ENCODE data around the gene PLXDC1.

The PLXDC1 gene

DNA sequence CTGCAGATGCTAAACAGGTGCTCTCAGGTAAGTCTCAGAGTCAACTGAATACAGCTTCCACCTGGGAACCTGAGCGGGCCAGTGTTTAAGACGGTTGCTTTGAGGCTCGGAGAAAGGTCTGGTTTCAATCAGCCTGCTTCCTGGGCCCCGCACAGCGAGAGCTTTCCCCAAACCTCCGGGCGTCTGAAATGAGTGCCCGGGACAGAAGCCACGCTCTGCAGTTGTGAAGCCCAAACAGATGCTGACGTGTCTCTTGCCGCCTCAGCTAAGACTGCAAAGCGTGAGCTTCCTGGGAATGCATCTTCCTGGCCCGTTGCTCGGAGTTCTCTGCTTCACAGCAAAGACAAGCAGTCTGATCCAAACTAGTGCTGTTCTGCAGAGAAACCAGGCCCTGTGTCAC is 36.7 kb downstream of the PLXDC1 start:
- Histone ChIP-seq H3K27me3 (ENCODE audit: insufficient read depth, insufficient read length) (peaks cover 2% of the 10 kb centered on the region), H3K9me3 (ENCODE audit: insufficient read depth, low read length) (no peaks in the 10 kb centered on the region), H3K4me3 (ENCODE audit: insufficient read length, low read depth) (no peak overlapping the region), H3K36me3 (ENCODE audit: insufficient read depth, insufficient read length, low read length) (no peaks in the 10 kb centered on the region), H3K9ac (ENCODE audit: insufficient read length, low read depth) (no peak overlapping the region), H3K4me1 (ENCODE audit: insufficient read depth, insufficient read length) (peaks cover 10% of the 10 kb centered on the region)
- TF ChIP-seq ZNF274 (IDR thresholded peaks at IDR 0.05; ENCODE audit: low read depth, low read length) (no peak), SUZ12 (IDR thresholded peaks at IDR 0.05; ENCODE audit: extremely low read depth, insufficient read depth, insufficient read length) (no peak), YY1 (IDR thresholded peaks at IDR 0.05; ENCODE audit: insufficient read depth, insufficient read length) (no peak)
- DNase-seq (ENCODE audit: low read depth, low spot score) = no peak

DNA sequence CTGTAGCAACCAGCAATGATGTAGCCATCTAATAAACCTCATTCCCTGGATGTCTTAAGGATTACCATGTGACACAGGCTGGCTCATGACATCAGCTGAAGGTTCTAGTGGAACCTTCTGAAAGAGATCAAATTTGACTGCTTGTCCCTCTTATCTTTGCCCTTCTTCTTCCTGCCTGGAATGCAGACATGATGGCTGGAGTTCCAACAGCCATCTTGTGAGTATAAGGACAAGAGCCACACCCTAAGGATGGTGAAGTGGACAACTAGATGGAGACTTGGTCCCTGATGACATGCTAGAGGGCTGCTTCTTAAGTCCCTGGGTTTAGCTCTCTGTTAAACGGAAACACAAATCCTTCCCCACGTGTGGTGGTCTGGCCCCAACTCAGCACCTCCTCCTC is 37.6 kb downstream of the PLXDC1 start:
- Histone ChIP-seq H3K4me3 (ENCODE audit: insufficient read length, low read depth) (no peak overlapping the region), H3K27me3 (ENCODE audit: insufficient read depth, insufficient read length) (peaks cover 2% of the 10 kb centered on the region), H3K9me3 (ENCODE audit: insufficient read depth, low read length) (no peaks in the 10 kb centered on the region), H3K4me1 (ENCODE audit: insufficient read depth, insufficient read length) (peaks cover 10% of the 10 kb centered on the region), H3K9ac (ENCODE audit: insufficient read length, low read depth) (no peak overlapping the region), H3K36me3 (ENCODE audit: insufficient read depth, insufficient read length, low read length) (no peaks in the 10 kb centered on the region)
- TF ChIP-seq YY1 (IDR thresholded peaks at IDR 0.05; ENCODE audit: insufficient read depth, insufficient read length) (no peak), SUZ12 (IDR thresholded peaks at IDR 0.05; ENCODE audit: extremely low read depth, insufficient read depth, insufficient read length) (no peak), ZNF274 (IDR thresholded peaks at IDR 0.05; ENCODE audit: low read depth, low read length) (no peak)
- DNase-seq (ENCODE audit: low read depth, low spot score) = no peak

DNA sequence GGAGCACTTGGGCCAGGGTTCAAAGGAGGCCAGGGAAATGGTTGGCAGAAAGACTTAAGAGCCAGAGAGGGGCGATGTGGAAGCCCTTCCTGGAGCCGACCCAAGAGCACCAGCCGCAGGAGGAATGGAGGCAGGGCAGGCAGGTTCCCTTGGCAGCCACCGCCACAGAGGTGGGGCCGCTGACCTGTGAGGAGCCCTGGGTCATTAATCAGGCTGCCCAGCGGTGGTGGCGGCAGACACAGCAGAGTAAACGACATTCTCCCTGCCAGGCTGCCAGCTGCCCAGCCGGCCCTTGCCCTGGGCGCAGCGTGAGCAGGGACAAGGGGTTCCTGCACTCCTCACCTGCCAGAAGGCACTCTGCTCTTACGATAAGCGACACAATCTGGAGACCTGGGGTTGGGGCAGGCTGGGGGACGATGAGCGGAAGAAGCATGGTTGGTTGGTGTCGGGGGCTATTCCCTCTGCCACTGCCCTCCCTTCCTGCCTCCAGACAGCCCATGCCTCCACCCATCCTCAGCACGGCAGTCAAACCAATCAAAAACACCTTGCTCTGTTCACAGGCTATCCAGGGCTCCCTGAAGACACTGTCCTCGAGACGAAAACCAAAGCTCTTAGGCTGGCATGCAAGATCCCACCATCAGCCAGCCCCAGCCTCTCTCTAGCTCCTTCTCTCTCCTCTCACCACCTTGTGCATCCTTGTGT is 40.9 kb downstream of the PLXDC1 start:
- H3K27me3 ChIP-seq (ENCODE audit: insufficient read depth, insufficient read length) = no peaks in the 10 kb centered on the region
- TF ChIP-seq ZNF274 (IDR thresholded peaks at IDR 0.05; ENCODE audit: low read depth, low read length) = no peak
- TF ChIP-seq YY1 (IDR thresholded peaks at IDR 0.05; ENCODE audit: insufficient read depth, insufficient read length) = no peak
- no peak for TF ChIP-seq SUZ12 (IDR thresholded peaks at IDR 0.05; ENCODE audit: extremely low read depth, insufficient read depth, insufficient read length)
- DNase-seq (ENCODE audit: low read depth, low spot score) = no peak

DNA sequence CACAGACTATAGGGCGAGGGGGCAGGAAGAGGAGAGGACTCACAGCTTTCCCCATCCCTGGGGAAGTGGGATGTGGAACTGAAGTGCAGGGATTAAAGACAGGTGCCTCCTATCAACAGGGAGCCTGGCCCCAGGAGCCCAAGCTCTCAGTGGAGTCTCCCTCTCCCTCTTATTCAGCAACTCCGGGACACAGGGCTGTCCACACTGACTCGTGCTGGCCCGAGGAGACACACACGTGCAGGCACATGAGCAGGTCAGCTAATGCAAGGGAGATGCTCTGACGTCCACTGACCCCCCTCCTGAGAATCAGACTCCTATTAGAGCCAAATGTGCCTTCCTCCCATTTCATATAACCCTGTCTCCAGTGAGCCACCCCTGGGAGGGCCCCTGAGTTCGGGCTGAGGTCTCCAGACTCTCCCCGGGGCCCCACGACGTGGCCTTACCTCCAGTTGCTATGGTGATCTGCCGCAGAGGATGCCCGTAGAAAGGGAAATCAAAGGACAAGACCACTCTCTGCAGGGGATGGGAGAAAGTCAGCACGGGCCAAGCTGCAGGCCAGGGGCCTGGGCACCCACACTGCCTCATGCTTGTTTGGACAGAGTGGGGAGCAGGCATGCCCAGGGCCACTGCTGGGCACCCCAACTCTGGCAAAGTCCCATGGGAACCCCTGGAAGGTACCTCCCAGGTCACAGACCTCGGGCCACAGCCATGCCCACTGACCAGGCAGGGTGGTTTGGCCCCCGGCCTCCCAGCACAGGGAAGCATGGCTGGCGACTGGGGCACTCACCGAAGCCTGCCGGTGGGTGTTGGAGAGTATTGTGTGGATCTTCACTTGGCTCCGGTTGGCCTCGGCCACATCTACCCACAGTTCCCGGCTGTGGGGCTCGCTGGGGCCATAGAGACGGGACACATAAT is 42.7 kb downstream of the PLXDC1 start:
- DNase-seq (ENCODE audit: low read depth, low spot score) = no peak
- H3K9me3 ChIP-seq (ENCODE audit: insufficient read depth, low read length) = no peaks in the 10 kb centered on the region
- H3K36me3 ChIP-seq (ENCODE audit: insufficient read depth, insufficient read length, low read length) = no peaks in the 10 kb centered on the region
- H3K27me3 ChIP-seq (ENCODE audit: insufficient read depth, insufficient read length) = no peaks in the 10 kb centered on the region
- H3K9ac ChIP-seq (ENCODE audit: insufficient read length, low read depth) = no peak overlapping the region
- TF ChIP-seq YY1 (IDR thresholded peaks at IDR 0.05; ENCODE audit: insufficient read depth, insufficient read length) (no peak), ZNF274 (IDR thresholded peaks at IDR 0.05; ENCODE audit: low read depth, low read length) (no peak), SUZ12 (IDR thresholded peaks at IDR 0.05; ENCODE audit: extremely low read depth, insufficient read depth, insufficient read length) (no peak)
- H3K4me3 ChIP-seq (ENCODE audit: insufficient read length, low read depth) = no peak overlapping the region
- peaks cover 19% of the 10 kb centered on the region for H3K4me1 ChIP-seq (ENCODE audit: insufficient read depth, insufficient read length)

More for the DNA sequence above, 40.9 kb downstream of the PLXDC1 start:
- no peaks in the 10 kb centered on the region for H3K36me3 ChIP-seq (ENCODE audit: insufficient read depth, insufficient read length, low read length)
- no peak overlapping the region for H3K4me3 ChIP-seq (ENCODE audit: insufficient read length, low read depth)
- no peaks in the 10 kb centered on the region for H3K9me3 ChIP-seq (ENCODE audit: insufficient read depth, low read length)
- H3K4me1 ChIP-seq (ENCODE audit: insufficient read depth, insufficient read length) = peaks cover 14% of the 10 kb centered on the region
- no peak overlapping the region for H3K9ac ChIP-seq (ENCODE audit: insufficient read length, low read depth)

DNA sequence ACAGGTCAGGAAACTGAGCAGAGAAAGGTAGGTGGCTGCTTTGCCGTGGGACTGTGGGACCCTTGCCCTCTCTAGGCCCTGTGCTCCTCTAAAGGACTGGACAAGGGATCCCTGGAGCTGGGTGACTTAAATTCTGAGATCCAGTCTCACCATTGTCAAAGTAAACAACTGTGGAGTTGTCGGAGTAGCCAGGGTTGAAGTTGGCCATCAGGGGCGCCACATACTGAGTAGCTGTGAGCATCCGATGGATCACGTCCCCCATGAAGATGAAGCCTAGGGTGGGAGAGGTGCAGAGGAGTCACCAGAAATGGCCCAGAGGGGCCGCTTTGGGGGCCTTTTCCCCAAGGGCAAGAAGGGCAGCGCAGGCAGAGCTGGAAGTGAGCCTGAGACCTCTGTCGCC is 43.5 kb downstream of the PLXDC1 start:
- Histone ChIP-seq H3K4me1 (ENCODE audit: insufficient read depth, insufficient read length) (peaks cover 19% of the 10 kb centered on the region), H3K36me3 (ENCODE audit: insufficient read depth, insufficient read length, low read length) (no peaks in the 10 kb centered on the region), H3K27me3 (ENCODE audit: insufficient read depth, insufficient read length) (no peaks in the 10 kb centered on the region), H3K9me3 (ENCODE audit: insufficient read depth, low read length) (no peaks in the 10 kb centered on the region), H3K9ac (ENCODE audit: insufficient read length, low read depth) (no peak overlapping the region), H3K4me3 (ENCODE audit: insufficient read length, low read depth) (no peak overlapping the region)
- no peak for DNase-seq (ENCODE audit: low read depth, low spot score)
- TF ChIP-seq YY1 (IDR thresholded peaks at IDR 0.05; ENCODE audit: insufficient read depth, insufficient read length) = no peak
- TF ChIP-seq SUZ12 (IDR thresholded peaks at IDR 0.05; ENCODE audit: extremely low read depth, insufficient read depth, insufficient read length) = no peak
- TF ChIP-seq ZNF274 (IDR thresholded peaks at IDR 0.05; ENCODE audit: low read depth, low read length) = no peak

DNA sequence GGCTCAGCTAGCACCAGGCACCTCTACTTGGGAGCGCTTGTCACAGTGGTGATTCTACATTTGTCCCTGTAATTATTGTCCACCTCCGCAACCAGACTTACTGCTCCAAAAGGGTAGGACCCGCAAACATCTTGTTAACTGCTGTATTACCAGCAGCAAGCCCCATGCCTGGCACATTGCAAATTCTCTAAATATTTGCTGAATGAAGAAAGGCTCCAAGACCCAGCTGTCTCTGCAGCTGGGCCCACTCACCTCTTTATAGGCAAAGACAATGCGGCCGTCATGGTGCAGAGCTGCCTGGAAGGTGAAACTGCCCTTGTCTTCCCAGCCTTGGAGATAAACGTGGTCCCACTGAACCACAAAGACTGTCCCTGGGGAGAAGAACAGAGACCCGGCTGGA is 44.3 kb downstream of the PLXDC1 start:
- TF ChIP-seq ZNF274 (IDR thresholded peaks at IDR 0.05; ENCODE audit: low read depth, low read length) (no peak), SUZ12 (IDR thresholded peaks at IDR 0.05; ENCODE audit: extremely low read depth, insufficient read depth, insufficient read length) (no peak), YY1 (IDR thresholded peaks at IDR 0.05; ENCODE audit: insufficient read depth, insufficient read length) (no peak)
- Histone ChIP-seq H3K4me3 (ENCODE audit: insufficient read length, low read depth) (no peak overlapping the region), H3K36me3 (ENCODE audit: insufficient read depth, insufficient read length, low read length) (no peaks in the 10 kb centered on the region), H3K9ac (ENCODE audit: insufficient read length, low read depth) (no peak overlapping the region), H3K27me3 (ENCODE audit: insufficient read depth, insufficient read length) (no peaks in the 10 kb centered on the region), H3K9me3 (ENCODE audit: insufficient read depth, low read length) (no peaks in the 10 kb centered on the region), H3K4me1 (ENCODE audit: insufficient read depth, insufficient read length) (peaks cover 19% of the 10 kb centered on the region)
- no peak for DNase-seq (ENCODE audit: low read depth, low spot score)

DNA sequence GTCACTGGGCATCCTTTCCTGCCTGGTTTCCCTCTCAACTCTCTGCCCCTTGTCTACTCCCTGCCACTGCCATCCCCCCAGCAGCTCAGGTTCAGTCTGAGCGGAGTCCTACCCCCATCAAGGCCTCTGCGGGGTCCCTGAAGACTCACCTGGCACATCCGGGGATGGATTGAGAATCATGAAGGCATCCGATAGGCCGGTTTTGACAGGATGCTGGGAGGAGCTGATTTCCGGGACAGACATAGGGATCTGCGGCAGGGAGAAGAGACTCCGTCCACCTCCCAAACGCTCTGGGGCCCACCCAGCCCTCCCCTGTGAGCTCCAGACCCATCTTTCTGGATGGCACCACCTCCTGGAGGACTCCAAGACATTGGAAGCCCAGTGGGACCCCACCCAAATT is 45.7 kb downstream of the PLXDC1 start:
- Histone ChIP-seq H3K9me3 (ENCODE audit: insufficient read depth, low read length) (no peaks in the 10 kb centered on the region), H3K4me3 (ENCODE audit: insufficient read length, low read depth) (no peak overlapping the region), H3K36me3 (ENCODE audit: insufficient read depth, insufficient read length, low read length) (no peaks in the 10 kb centered on the region), H3K9ac (ENCODE audit: insufficient read length, low read depth) (no peak overlapping the region), H3K27me3 (ENCODE audit: insufficient read depth, insufficient read length) (no peaks in the 10 kb centered on the region), H3K4me1 (ENCODE audit: insufficient read depth, insufficient read length) (peaks cover 16% of the 10 kb centered on the region)
- TF ChIP-seq YY1 (IDR thresholded peaks at IDR 0.05; ENCODE audit: insufficient read depth, insufficient read length) = no peak
- no peak for TF ChIP-seq SUZ12 (IDR thresholded peaks at IDR 0.05; ENCODE audit: extremely low read depth, insufficient read depth, insufficient read length)
- TF ChIP-seq ZNF274 (IDR thresholded peaks at IDR 0.05; ENCODE audit: low read depth, low read length) = no peak
- no peak for DNase-seq (ENCODE audit: low read depth, low spot score)

All from NT2/D1 (cell line).